ENCODE measurements around the gene KDM2A. TPM values are rescaled to one million over a fixed set of nuclear protein-coding genes. Genes with fewer than 3 reads are reported as not detected.

The KDM2A gene
- total and polyA plus RNA-seq, 2 experiments from 2014 or later: 25.0 to 54.1 TPM

GRCh38 chr11:67271205-67271540, 152.1 kb downstream of the KDM2A start (continued):
- TF ChIP-seq CREB1 (CRISPR knock-in tag; IDR thresholded peaks at IDR 0.05; ENCODE audit: low read depth) (no peak), CTCF (conservative IDR thresholded peaks at IDR 0.05; ENCODE audit: low read depth in 2 of 2) (no peak), POLR2AphosphoS5 (IDR thresholded peaks at IDR 0.05; ENCODE audit: low read depth) (no peak)

- H3K4me3 ChIP-seq: 0 out of 2 replicates have a peak overlapping the region, but pooled peaks have one; percentile 44
- H3K4me2 ChIP-seq: peak overlapping the region; percentile 78
- ATAC-seq (peak; percentile 4; the same call in 1 of the 3 replicates), DNase-seq (ENCODE audit: low spot score) (no peak)
- H3K27me3 ChIP-seq (ENCODE audit: insufficient read depth): no peaks in the 10 kb centered on the region
- TF ChIP-seq ZNF331 (CRISPR knock-in tag; IDR thresholded peaks at IDR 0.05; ENCODE audit: low read depth): no peak
- no peak for TF ChIP-seq ZNF114 (CRISPR knock-in tag; IDR thresholded peaks at IDR 0.05)
- no peak for TF ChIP-seq POLR2AphosphoS5 (IDR thresholded peaks at IDR 0.05; ENCODE audit: low read depth)
- no peak for TF ChIP-seq CREB1 (CRISPR knock-in tag; IDR thresholded peaks at IDR 0.05; ENCODE audit: low read depth)
- no peaks in the 10 kb centered on the region for H3K9me2 ChIP-seq (ENCODE audit: insufficient read depth)
- H3K27ac ChIP-seq (ENCODE audit: low read depth): peak overlapping the region; percentile 40; the same call in 1 of the 2 replicates
- H3K4me1 ChIP-seq (ENCODE audit: insufficient read depth): peaks cover 27% of the 10 kb centered on the region
- peaks cover 89% of the 10 kb centered on the region for H3K79me2 ChIP-seq (replicated peaks; ENCODE audit: insufficient read depth)
- Mint-ChIP-seq H3K9me3 (no peaks in the 10 kb centered on the region), H3K27me3 (ENCODE audit: insufficient read depth, low read depth, poor library complexity) (peaks cover 5% of the 10 kb centered on the region), H3K27ac (no peak overlapping the region), H3K4me3 (peak overlapping the region; percentile 61; the same call in 2 of the 3 replicates), H3K4me1 (peaks cover 59% of the 10 kb centered on the region), H3K36me3 (ENCODE audit: low read depth) (peaks cover 15% of the 10 kb centered on the region; the same call in 2 of the 3 replicates)
- H2AFZ ChIP-seq: no peak overlapping the region
- peaks cover 17% of the 10 kb centered on the region; the same call in 1 of the 2 replicates for H4K20me1 ChIP-seq (replicated peaks; ENCODE audit: insufficient read depth)
- H3K36me3 ChIP-seq (ENCODE audit: insufficient read depth): peaks cover 3% of the 10 kb centered on the region; the same call in 1 of the 2 replicates
- peaks cover 18% of the 10 kb centered on the region for H3F3A ChIP-seq (replicated peaks; ENCODE audit: low read depth)
Observed at GRCh38 chr11:67271541-67272284, 152.7 kb downstream of the KDM2A start.

- no peak overlapping the region for H3K27ac Mint-ChIP-seq
- DNase-seq (ENCODE audit: low spot score): no peak
- Histone ChIP-seq H3K9me2 (ENCODE audit: insufficient read depth) (no peaks in the 10 kb centered on the region), H3K4me1 (ENCODE audit: insufficient read depth) (peaks cover 33% of the 10 kb centered on the region), H3K4me3 (no peak overlapping the region), H3K36me3 (ENCODE audit: insufficient read depth) (peaks cover 3% of the 10 kb centered on the region; the same call in 1 of the 2 replicates), H3K27me3 (ENCODE audit: insufficient read depth) (no peaks in the 10 kb centered on the region), H4K20me1 (replicated peaks; ENCODE audit: insufficient read depth) (peaks cover 14% of the 10 kb centered on the region; the same call in 1 of the 2 replicates), H3F3A (replicated peaks; ENCODE audit: low read depth) (peaks cover 23% of the 10 kb centered on the region), H2AFZ (no peak overlapping the region), H3K4me2 (no peak overlapping the region), H3K27ac (ENCODE audit: low read depth) (no peak overlapping the region), H3K79me2 (replicated peaks; ENCODE audit: insufficient read depth) (peaks cover 80% of the 10 kb centered on the region)
- peaks cover 10% of the 10 kb centered on the region; the same call in 2 of the 3 replicates for H3K36me3 Mint-ChIP-seq (ENCODE audit: low read depth)
- H3K9me3 Mint-ChIP-seq: no peaks in the 10 kb centered on the region
- H3K4me1 Mint-ChIP-seq: peaks cover 63% of the 10 kb centered on the region
- peaks cover 10% of the 10 kb centered on the region for H3K27me3 Mint-ChIP-seq (ENCODE audit: insufficient read depth, low read depth, poor library complexity)
- no peak overlapping the region for H3K4me3 Mint-ChIP-seq
- no peak for ATAC-seq
- TF ChIP-seq EZH2 (IDR thresholded peaks at IDR 0.05; ENCODE audit: low read depth, unreplicated experiment) (no peak), ZNF462 (CRISPR knock-in tag; IDR thresholded peaks at IDR 0.05) (no peak)
Observed at GRCh38 chr11:67272327-67273259, 153.5 kb downstream of the KDM2A start.

Measured in GM23338 (cell line).